Measurements from ENCODE around the gene UBA7.
"Not testable (repeated sequence)": the region's sequence is repeated elsewhere in the genome, so short reads cannot be mapped to it uniquely, and the experiment has no call there.

UBA7 gene, protein sequence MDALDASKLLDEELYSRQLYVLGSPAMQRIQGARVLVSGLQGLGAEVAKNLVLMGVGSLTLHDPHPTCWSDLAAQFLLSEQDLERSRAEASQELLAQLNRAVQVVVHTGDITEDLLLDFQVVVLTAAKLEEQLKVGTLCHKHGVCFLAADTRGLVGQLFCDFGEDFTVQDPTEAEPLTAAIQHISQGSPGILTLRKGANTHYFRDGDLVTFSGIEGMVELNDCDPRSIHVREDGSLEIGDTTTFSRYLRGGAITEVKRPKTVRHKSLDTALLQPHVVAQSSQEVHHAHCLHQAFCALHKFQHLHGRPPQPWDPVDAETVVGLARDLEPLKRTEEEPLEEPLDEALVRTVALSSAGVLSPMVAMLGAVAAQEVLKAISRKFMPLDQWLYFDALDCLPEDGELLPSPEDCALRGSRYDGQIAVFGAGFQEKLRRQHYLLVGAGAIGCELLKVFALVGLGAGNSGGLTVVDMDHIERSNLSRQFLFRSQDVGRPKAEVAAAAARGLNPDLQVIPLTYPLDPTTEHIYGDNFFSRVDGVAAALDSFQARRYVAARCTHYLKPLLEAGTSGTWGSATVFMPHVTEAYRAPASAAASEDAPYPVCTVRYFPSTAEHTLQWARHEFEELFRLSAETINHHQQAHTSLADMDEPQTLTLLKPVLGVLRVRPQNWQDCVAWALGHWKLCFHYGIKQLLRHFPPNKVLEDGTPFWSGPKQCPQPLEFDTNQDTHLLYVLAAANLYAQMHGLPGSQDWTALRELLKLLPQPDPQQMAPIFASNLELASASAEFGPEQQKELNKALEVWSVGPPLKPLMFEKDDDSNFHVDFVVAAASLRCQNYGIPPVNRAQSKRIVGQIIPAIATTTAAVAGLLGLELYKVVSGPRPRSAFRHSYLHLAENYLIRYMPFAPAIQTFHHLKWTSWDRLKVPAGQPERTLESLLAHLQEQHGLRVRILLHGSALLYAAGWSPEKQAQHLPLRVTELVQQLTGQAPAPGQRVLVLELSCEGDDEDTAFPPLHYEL

GRCh38 chr3:49813497-49814174 is at the start of gene UBA7:
Gene UBA7, minus strand, starts transcription at chr3:49813953. Its CDS starts 166 bp downstream, at chr3:49813787.
- FAIRE-seq (peak; percentile 84), DNase-seq (ENCODE audit: extremely low spot score, insufficient read length, low read depth) (peak; percentile 60)

DNA sequence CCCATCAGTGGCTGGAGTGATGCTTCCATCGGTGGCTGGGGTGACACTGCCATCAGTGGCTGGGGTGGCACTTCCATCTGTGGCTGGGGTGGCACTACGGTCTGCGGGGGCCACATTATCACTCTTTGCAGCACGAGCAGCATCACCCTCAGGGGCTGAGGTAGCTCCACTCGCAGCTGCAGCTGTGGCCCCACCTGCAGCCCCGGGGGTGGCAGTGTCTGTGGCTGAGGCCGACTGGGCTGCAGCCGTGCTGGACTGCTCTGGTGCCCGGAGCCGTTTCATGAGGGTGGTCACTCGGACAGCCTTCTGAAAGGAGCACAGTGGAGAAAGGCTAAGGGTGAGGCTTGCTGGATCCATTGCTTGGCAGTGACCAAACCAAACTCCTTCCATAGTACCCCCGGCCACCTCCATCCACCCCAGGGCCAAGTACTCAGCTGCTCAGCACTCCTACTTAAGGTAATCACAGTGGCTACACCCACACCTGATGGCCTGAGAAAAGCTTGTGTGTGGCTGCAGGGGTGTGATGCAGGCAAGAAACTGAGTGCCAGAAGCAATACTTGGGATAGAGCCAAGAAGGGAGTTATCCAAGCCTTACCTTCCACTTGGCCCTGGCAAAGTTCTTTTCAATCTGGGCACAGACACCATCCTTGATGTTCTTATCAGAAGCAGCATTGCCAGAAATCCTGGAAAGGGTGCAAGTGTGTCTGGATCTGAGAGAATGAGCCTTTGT is 46.0 kb upstream of the UBA7 start:
- no peak for FAIRE-seq
- DNase-seq (ENCODE audit: extremely low spot score, insufficient read length, low read depth), result no peak

- DNase-seq (ENCODE audit: extremely low spot score, insufficient read length, low read depth), result peak; percentile 97
- peak; percentile 99 for FAIRE-seq
Measured at GRCh38 chr3:49856181-49857005, 42.6 kb upstream of the UBA7 start, which contains the start of gene TRAIP. Gene TRAIP, minus strand, starts transcription at chr3:49856564. Its CDS starts 111 bp downstream, at chr3:49856453.

- FAIRE-seq (no peak), DNase-seq (ENCODE audit: extremely low spot score, insufficient read length, low read depth) (no peak)
Measured at GRCh38 chr3:49855662-49856061, 41.9 kb upstream of the UBA7 start.

- FAIRE-seq (no peak), DNase-seq (ENCODE audit: extremely low spot score, insufficient read length, low read depth) (no peak)
Measured at GRCh38 chr3:49845694-49846093, 31.9 kb upstream of the UBA7 start.

DNA sequence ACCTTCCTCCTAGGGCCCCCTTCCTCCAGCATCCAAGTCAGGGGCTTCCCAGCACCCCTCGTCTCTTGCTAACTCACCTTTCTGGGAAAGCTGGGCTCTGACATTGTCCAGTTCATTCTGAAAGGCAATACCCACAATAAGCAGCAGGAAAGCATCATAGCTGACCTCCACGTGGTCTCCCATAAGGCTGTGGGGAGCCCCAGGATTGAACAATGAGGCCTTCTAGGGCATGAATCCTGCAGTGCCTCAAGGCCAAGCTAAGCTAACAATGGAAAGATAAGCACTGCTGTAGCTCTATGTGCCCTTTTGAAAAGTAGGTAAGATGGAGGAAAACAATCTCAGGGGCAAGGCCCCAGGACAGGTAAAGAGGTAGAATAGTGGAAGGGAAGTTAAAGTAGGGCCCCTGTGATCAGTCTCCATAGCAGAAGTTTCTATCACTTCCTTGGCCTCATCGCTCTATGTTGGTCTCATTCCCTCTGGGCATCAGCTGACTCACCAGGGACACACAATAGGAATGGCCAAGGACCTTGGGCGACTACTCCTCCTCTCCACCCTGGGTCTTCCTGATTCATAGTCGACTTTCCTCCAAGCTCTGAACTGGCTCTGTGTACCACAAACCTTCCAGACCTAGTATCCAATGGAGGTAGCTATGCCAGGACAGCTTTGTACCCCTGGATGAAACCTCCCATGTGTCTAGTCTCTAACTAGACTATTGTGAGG is 30.9 kb upstream of the UBA7 start:
- FAIRE-seq (no peak), DNase-seq (ENCODE audit: extremely low spot score, insufficient read length, low read depth) (no peak)

DNA sequence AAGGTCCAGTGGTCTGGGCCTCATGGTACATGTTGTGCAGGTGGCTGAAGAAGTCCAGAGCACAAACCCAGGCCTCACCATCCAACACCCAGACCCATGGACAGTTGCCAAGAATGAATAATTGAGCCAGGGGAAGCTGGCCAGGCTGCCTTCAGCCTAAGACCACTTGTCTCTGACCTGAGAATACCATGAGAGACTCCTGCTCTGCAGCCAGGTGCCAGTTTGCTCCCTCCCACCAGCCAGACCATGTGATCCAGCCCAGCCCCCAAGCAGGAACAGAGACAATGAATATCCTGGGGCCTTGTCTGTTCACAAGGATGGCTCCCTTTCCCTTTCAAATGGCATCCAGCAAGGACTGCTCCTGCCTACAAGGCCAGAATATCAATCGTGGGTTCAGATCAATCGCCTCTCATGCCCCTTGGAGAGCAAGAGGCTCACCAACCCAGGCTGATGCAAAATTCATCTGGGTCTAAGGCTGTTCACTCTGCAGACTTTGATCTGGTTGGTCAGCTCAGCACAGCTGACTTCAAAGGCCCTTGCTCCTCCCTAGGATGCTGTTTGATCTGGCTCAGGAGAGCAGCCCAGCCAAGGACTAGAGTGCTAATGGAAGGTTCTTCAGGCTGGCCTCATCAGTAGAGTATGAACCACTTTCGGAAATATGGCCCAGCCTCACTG is 29.2 kb upstream of the UBA7 start:
- DNase-seq (ENCODE audit: extremely low spot score, insufficient read length, low read depth), result no peak
- FAIRE-seq, result no peak

- FAIRE-seq, result no peak
- DNase-seq (ENCODE audit: extremely low spot score, insufficient read length, low read depth), result no peak
Measured at GRCh38 chr3:49841806-49842205, 28.1 kb upstream of the UBA7 start.

DNA sequence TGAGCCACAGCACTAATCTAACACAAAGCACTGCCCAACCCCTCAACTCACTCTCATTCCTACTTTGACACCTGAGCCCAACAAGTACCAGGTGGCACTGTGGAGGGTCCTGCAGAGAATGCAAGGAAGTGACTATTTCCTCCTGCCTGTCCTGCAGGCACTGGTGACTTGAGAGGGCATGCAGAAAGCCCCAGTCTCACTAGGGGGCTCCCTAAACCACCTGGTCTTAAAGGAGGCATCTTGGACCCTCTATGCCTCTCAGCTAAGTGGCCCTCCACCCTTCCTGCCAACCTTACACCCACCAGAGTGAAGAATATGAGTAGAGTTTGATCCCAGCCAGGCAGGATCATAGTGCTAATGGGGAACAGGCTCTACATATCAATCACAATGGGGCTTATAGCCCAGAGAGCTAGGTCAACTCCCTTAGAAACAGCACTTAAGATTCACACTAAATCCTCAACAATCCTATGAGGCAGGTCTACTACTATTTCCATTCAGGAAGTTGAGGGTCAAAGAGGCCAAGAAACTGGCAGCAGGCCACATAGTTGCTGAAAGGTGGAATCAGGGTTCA is 27.5 kb upstream of the UBA7 start:
- FAIRE-seq, result no peak

GRCh38 chr3:49840388-49840787 is 26.6 kb upstream of the UBA7 start:
- FAIRE-seq, result no peak
- no peak for DNase-seq (ENCODE audit: extremely low spot score, insufficient read length, low read depth)

More for the DNA sequence above, 27.5 kb upstream of the UBA7 start:
- no peak for DNase-seq (ENCODE audit: extremely low spot score, insufficient read length, low read depth)

DNA sequence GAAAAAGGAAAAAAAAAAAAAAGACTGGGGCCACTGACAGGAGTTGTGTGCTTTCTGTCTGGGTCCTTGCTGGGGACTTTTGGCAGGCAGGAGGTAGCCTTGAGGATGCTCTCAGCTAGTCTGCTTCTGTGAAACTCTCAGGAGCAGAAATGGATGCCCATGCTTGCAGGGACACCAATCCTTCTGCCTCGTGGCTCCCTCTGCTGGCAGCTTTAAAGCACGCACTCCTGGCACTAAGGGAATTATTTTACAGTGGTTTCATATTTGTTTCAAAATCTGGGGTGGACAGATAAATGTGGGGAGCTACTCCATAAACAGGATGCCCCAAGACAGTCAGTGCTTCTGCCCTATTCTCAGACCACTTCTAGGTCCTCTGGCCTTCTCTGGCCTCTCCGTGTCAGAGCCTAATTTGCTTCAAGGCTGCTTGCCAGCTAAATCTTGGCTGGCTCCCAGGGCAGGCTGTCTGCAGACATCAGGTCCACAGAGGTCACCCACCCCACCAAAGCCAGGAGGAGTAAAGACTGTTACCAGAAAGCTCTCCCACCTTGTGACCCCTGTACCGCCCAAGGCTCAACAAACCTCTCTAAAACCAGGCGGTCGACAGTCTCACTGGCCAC is 25.5 kb upstream of the UBA7 start:
- FAIRE-seq, result peak; percentile 91
- DNase-seq (ENCODE audit: extremely low spot score, insufficient read length, low read depth), result peak; percentile 56

- DNase-seq (ENCODE audit: extremely low spot score, insufficient read length, low read depth), result no peak
- no peak for FAIRE-seq
Measured at GRCh38 chr3:49831341-49831740, 17.6 kb upstream of the UBA7 start.

DNA sequence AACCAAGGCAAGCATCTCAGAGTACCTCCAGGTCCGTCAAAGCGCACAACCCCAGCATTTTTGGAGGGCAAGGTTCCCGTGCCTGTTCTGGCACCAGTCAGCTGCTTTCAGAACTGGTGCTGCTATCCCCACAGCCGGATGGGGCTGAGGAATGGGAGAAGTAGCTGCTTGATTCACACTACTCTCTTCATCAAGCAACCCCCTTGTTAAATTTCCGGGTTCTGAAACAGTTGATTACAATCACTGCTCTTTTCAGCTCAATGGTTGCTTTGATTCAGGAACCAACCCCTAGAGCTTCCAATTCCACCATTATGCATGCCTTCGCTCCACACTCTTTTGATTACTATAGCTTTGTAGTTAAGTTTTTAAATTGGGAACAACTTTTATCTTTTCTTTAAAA is 12.3 kb upstream of the UBA7 start:
- FAIRE-seq, result no peak
- DNase-seq (ENCODE audit: extremely low spot score, insufficient read length, low read depth), result no peak

GRCh38 chr3:49823131-49823530 is 9.4 kb upstream of the UBA7 start:
- not testable (repeated sequence) for DNase-seq (ENCODE audit: extremely low spot score, insufficient read length, low read depth); FAIRE-seq

- DNase-seq (ENCODE audit: extremely low spot score, insufficient read length, low read depth) (no peak), FAIRE-seq (no peak)
Measured at GRCh38 chr3:49812916-49813496, 747 bp downstream of the UBA7 start.

- DNase-seq (ENCODE audit: extremely low spot score, insufficient read length, low read depth) (no peak), FAIRE-seq (peak; percentile 83)
Measured at GRCh38 chr3:49807431-49808114, 6.2 kb downstream of the UBA7 start.
